HL-60 (cell line): Measurements from ENCODE around the gene MEMO1.

Source experiments
- DNase-seq, 2 experiments: peaks; one replicate each; pipeline ENCODE4 v3.0.0-alpha.2; 2010 to 2020; ENCODE audit warnings: low read depth in 1 of 2, low spot score in 1 of 2
- H3K27ac ChIP-seq: fragments of 250-450 bp; sonication (Bioruptor Pico); replicated peaks from 2 replicates; pipeline ENCODE4 v1.5.1; 2020; ENCODE audit warnings: mild to moderate bottlenecking, moderate library complexity
- H3K27me3 ChIP-seq: fragments of 250-450 bp; sonication (Bioruptor Pico); 2 replicates; pipeline ENCODE4 v1.5.1; 2021; ENCODE audit warnings: mild to moderate bottlenecking, moderate library complexity; ENCODE audit not compliant: insufficient read depth, poor library complexity, severe bottlenecking
- H3K4me3 ChIP-seq: replicated peaks from 2 replicates; pipeline ENCODE4 v1.5.1; 2011; ENCODE audit warnings: mild to moderate bottlenecking, control low read depth, low read length; ENCODE audit not compliant: insufficient read depth
- CTCF ChIP-seq: IDR thresholded peaks from one replicate; pipeline ENCODE4 v1.5.1; 2011; ENCODE audit warnings: low read length, control low read depth, inconsistent platforms; ENCODE audit not compliant: insufficient read depth
- GABPA ChIP-seq: IDR thresholded peaks from 2 replicates; pipeline ENCODE4 v1.6.1; 2012; ENCODE audit warnings: low read depth
- POLR2AphosphoS5 ChIP-seq: IDR thresholded peaks from 2 replicates; pipeline ENCODE4 v1.6.1; 2012; ENCODE audit warnings: low read depth
- REST ChIP-seq: IDR thresholded peaks from 2 replicates; pipeline ENCODE4 v1.6.1; 2012; ENCODE audit warnings: low read depth; ENCODE audit not compliant: insufficient replicate concordance
- SPI1 ChIP-seq: IDR thresholded peaks from 2 replicates; pipeline ENCODE4 v1.6.1; 2012; ENCODE audit warnings: low read depth, mild to moderate bottlenecking, borderline replicate concordance

Gene MEMO1

DNA sequence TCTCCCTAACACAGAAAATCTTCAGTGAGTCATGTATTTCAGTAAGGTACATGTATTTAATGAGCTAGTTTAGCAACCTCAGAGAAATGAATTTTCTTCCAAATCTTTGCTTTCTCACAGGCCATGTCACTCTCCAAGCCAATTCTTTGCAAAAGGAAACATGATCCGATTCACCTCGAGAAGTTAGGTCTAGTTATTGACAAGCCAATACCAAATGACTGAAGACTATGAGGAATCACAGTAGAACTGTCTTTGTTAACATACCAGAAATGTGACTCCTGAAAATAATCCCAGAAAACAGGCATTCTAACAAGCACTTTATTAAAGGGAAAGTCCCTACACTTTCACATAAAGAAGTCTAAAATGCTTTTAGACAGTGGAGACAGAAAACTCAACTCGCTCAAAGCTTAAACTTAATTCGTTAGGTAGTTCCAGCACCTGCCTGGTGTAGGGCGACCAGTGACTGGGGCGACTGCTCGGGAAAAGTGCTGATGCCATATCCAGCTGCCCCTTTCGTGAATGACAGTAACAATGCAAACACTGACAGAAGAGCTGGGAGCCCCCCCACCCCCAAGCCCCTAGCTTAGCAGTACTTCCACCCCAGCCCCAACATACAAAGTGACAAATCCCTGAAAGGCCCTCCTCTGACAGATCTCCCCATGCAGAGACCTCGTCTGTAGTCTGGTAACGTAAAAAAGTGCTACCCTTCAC is 1.8 kb downstream of the MEMO1 start:
- peak in 1 of 2 experiments; percentile 22 for DNase-seq
- Histone ChIP-seq H3K4me3 (peak overlapping the region; percentile 87), H3K27ac (peak overlapping the region; percentile 93), H3K27me3 (no peaks in the 10 kb centered on the region)
- no peak for TF ChIP-seq SPI1
- TF ChIP-seq REST, result no peak
- TF ChIP-seq POLR2AphosphoS5, result no peak
- no peak for TF ChIP-seq GABPA
- TF ChIP-seq CTCF, result no peak

DNA sequence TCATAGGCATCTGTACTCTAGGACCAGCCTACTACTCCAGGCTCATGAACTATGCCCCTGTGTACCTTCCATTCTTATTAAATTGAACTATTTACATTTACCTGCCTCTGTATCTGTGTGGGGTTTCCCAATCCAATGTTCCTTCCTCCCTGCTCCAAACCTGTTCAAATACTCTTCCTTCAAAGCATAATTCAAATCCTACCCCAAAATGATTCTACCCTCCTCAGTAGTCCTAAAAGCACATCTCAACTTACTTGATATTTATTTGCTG is 3.8 kb downstream of the MEMO1 start:
- Histone ChIP-seq H3K4me3 (no peak overlapping the region), H3K27ac (no peak overlapping the region)
- no peak for TF ChIP-seq REST
- no peak for TF ChIP-seq POLR2AphosphoS5
- no peak for TF ChIP-seq SPI1

DNA sequence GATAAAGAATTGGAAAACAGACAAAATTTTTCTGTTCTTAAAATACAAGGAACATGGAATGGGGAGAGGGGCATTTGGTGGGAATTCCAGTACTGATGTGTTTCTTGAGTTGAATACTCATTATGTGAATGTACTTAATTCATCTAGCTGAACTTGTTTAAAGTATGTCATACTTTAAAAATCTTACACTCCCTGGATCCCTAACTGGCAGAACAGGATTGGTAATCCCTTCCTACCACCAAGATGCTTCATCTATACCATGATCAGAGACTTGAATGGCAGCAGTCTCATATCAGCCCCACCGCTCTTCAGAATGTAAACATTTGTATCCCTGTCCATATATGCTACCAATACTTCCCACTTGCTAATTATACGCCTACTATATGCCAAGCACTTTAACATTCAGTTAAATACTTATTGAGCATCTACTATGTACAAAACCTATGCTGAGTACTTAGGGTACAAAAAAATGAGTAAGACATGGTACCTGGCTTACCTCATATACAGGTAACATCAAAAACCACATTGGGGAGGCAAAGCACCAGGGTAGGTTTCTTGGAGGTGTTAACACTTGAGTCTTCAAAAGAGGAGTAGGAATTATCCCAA is 5.3 kb downstream of the MEMO1 start:
- TF ChIP-seq GABPA (no peak), POLR2AphosphoS5 (no peak), REST (no peak), CTCF (no peak), SPI1 (no peak)
- H3K27me3 ChIP-seq, result no peaks in the 10 kb centered on the region

More for the DNA sequence above, 3.8 kb downstream of the MEMO1 start:
- DNase-seq, result no peak
- H3K27me3 ChIP-seq, result no peaks in the 10 kb centered on the region

More for the DNA sequence above, 5.3 kb downstream of the MEMO1 start:
- DNase-seq, result no peak
- H3K27ac ChIP-seq, result no peak overlapping the region
- H3K4me3 ChIP-seq, result no peak overlapping the region
